Muscle layer of duodenum (tissue), 2 donors: ENCODE results near the gene APOL2.
"Not testable (repeated sequence)": the region's sequence is repeated elsewhere in the genome, so short reads cannot be mapped to it uniquely, and the experiment has no call there.

Source experiments
- H3K27ac ChIP-seq: one replicate; pipeline ENCODE4 v1.7.0; 2013; ENCODE audit warnings: mild to moderate bottlenecking, low read length
- H3K27me3 ChIP-seq: one replicate; pipeline ENCODE4 v1.7.0; 2013; ENCODE audit warnings: low read depth, mild to moderate bottlenecking, control low read depth, low read length
- H3K36me3 ChIP-seq, 2 donors: one replicate each; pipeline ENCODE4 v1.7.0; 2013; ENCODE audit warnings: low read length in 2 of 2, control low read depth in 1 of 2, mild to moderate bottlenecking in 1 of 2; ENCODE audit not compliant: insufficient read depth in 2 of 2, control insufficient read depth in 1 of 2
- H3K4me1 ChIP-seq, 2 donors: one replicate each; pipeline ENCODE4 v1.7.0; 2013; ENCODE audit warnings: low read length in 2 of 2, mild to moderate bottlenecking in 2 of 2, control low read depth in 1 of 2, moderate library complexity in 1 of 2; ENCODE audit not compliant: insufficient read depth in 2 of 2, control insufficient read depth in 1 of 2
- H3K4me3 ChIP-seq, 2 donors: one replicate each; pipeline ENCODE4 v1.7.0; 2013; ENCODE audit warnings: low read length in 2 of 2, low read depth in 1 of 2, mild to moderate bottlenecking in 1 of 2
- H3K9me3 ChIP-seq, 2 donors: one replicate each; pipeline ENCODE4 v1.7.0; 2013; ENCODE audit warnings: low read length in 2 of 2, control low read depth in 1 of 2, mild to moderate bottlenecking in 1 of 2; ENCODE audit not compliant: control insufficient read depth in 1 of 2
- donor health status: healthy.

The APOL2 gene

GRCh38 chr22:36212901-36213300, 26.4 kb downstream of the APOL2 start:
- Histone ChIP-seq H3K36me3 (no peaks in the 10 kb centered on the region), H3K27ac (no peak overlapping the region), H3K4me1 (no peaks in the 10 kb centered on the region)

GRCh38 chr22:36211237-36211861, 28.0 kb downstream of the APOL2 start:
- Histone ChIP-seq H3K4me3 (no peak overlapping the region), H3K4me1 (no peaks in the 10 kb centered on the region), H3K27ac (no peak overlapping the region), H3K36me3 (no peaks in the 10 kb centered on the region), H3K9me3 (no peaks in the 10 kb centered on the region), H3K27me3 (no peaks in the 10 kb centered on the region)

More at GRCh38 chr22:36212901-36213300, 26.4 kb downstream of the APOL2 start:
- no peaks in the 10 kb centered on the region for H3K9me3 ChIP-seq
- no peaks in the 10 kb centered on the region for H3K27me3 ChIP-seq
- no peak overlapping the region for H3K4me3 ChIP-seq

GRCh38 chr22:36210224-36210623, 29.1 kb downstream of the APOL2 start:
- H3K27ac ChIP-seq, result no peak overlapping the region
- H3K9me3 ChIP-seq, result no peaks in the 10 kb centered on the region
- H3K4me3 ChIP-seq, result no peak overlapping the region
- no peaks in the 10 kb centered on the region for H3K27me3 ChIP-seq
- H3K4me1 ChIP-seq, result no peaks in the 10 kb centered on the region
- H3K36me3 ChIP-seq, result no peaks in the 10 kb centered on the region

GRCh38 chr22:36209488-36209908, 29.8 kb downstream of the APOL2 start:
- not testable (repeated sequence) for H3K9me3 ChIP-seq, H3K27ac ChIP-seq, H3K27me3 ChIP-seq, H3K36me3 ChIP-seq, H3K4me3 ChIP-seq, H3K4me1 ChIP-seq

GRCh38 chr22:36208914-36209313, 30.4 kb downstream of the APOL2 start:
- no peaks in the 10 kb centered on the region for H3K9me3 ChIP-seq
- H3K27me3 ChIP-seq, result no peaks in the 10 kb centered on the region
- no peaks in the 10 kb centered on the region for H3K4me1 ChIP-seq
- no peak overlapping the region for H3K4me3 ChIP-seq
- H3K36me3 ChIP-seq, result no peaks in the 10 kb centered on the region
- H3K27ac ChIP-seq, result no peak overlapping the region

GRCh38 chr22:36208162-36208765, 31.1 kb downstream of the APOL2 start:
- Histone ChIP-seq H3K9me3 (no peaks in the 10 kb centered on the region), H3K4me1 (no peaks in the 10 kb centered on the region), H3K27ac (no peak overlapping the region), H3K4me3 (no peak overlapping the region), H3K36me3 (no peaks in the 10 kb centered on the region), H3K27me3 (no peaks in the 10 kb centered on the region)

- Histone ChIP-seq H3K27ac (no peak overlapping the region), H3K4me3 (no peak overlapping the region), H3K9me3 (no peaks in the 10 kb centered on the region), H3K27me3 (no peaks in the 10 kb centered on the region), H3K4me1 (peaks cover 0 to 9% of the 10 kb centered on the region in 2 donors), H3K36me3 (no peaks in the 10 kb centered on the region)
Observed at GRCh38 chr22:36206255-36206654, 33.1 kb downstream of the APOL2 start.

- not testable (repeated sequence) for H3K4me3 ChIP-seq, H3K36me3 ChIP-seq, H3K27me3 ChIP-seq, H3K27ac ChIP-seq, H3K9me3 ChIP-seq, H3K4me1 ChIP-seq
Observed at GRCh38 chr22:36205573-36205972, 33.8 kb downstream of the APOL2 start.

- Histone ChIP-seq H3K27me3 (no peaks in the 10 kb centered on the region), H3K4me1 (peaks cover 0 to 9% of the 10 kb centered on the region in 2 donors), H3K4me3 (no peak overlapping the region), H3K36me3 (no peaks in the 10 kb centered on the region), H3K27ac (no peak overlapping the region), H3K9me3 (no peaks in the 10 kb centered on the region)
Observed at GRCh38 chr22:36204632-36205015, 34.7 kb downstream of the APOL2 start.

GRCh38 chr22:36204001-36204631, 35.2 kb downstream of the APOL2 start:
- H3K36me3 ChIP-seq, result no peaks in the 10 kb centered on the region
- H3K4me3 ChIP-seq, result no peak overlapping the region
- H3K27ac ChIP-seq, result no peak overlapping the region
- H3K9me3 ChIP-seq, result no peaks in the 10 kb centered on the region
- peaks cover 0 to 9% of the 10 kb centered on the region in 2 donors for H3K4me1 ChIP-seq
- H3K27me3 ChIP-seq, result no peaks in the 10 kb centered on the region

- not testable (repeated sequence) for H3K27ac ChIP-seq, H3K4me3 ChIP-seq, H3K9me3 ChIP-seq, H3K36me3 ChIP-seq, H3K27me3 ChIP-seq, H3K4me1 ChIP-seq
Observed at GRCh38 chr22:36203441-36203840, 35.9 kb downstream of the APOL2 start.
